NCI-H187 treated with DMSO at 0.1 percent for 48 hours (cell line): ENCODE measurements around the gene KCNQ1.
"Not testable (repeated sequence)": the region's sequence is repeated elsewhere in the genome, so short reads cannot be mapped to it uniquely, and the experiment has no call there.

ENCODE experiments used
- DNase-seq: peaks from one replicate; lab custom pipeline; 2025; lab: John Stamatoyannopoulos, UW

KCNQ1 gene

GRCh38 chr11:2474059-2474901 is 29.5 kb downstream of the KCNQ1 start:
- no peak for DNase-seq

GRCh38 chr11:2475136-2475918 is 30.5 kb downstream of the KCNQ1 start:
- DNase-seq, result no peak

- no peak for DNase-seq
Measured at GRCh38 chr11:2477254-2477653, 32.4 kb downstream of the KCNQ1 start.

- DNase-seq, result no peak
Measured at GRCh38 chr11:2477936-2478335, 33.1 kb downstream of the KCNQ1 start.

GRCh38 chr11:2480067-2480873 is 35.5 kb downstream of the KCNQ1 start:
- not testable (repeated sequence) for DNase-seq

- no peak for DNase-seq
Measured at GRCh38 chr11:2480874-2481220, 36.0 kb downstream of the KCNQ1 start.

- DNase-seq, result no peak
Measured at GRCh38 chr11:2481253-2481652, 36.4 kb downstream of the KCNQ1 start.

- DNase-seq, result no peak
Measured at GRCh38 chr11:2482204-2482603, 37.4 kb downstream of the KCNQ1 start.

GRCh38 chr11:2482745-2483144 is 37.9 kb downstream of the KCNQ1 start:
- DNase-seq, result no peak

- no peak for DNase-seq
Measured at GRCh38 chr11:2483426-2483825, 38.6 kb downstream of the KCNQ1 start.

- DNase-seq, result no peak
Measured at GRCh38 chr11:2484576-2485125, 39.8 kb downstream of the KCNQ1 start.

- no peak for DNase-seq
Measured at GRCh38 chr11:2488004-2488403, 43.2 kb downstream of the KCNQ1 start.

- DNase-seq, result no peak
Measured at GRCh38 chr11:2489083-2489482, 44.3 kb downstream of the KCNQ1 start.

- not testable (repeated sequence) for DNase-seq
Measured at GRCh38 chr11:2497951-2498350, 53.1 kb downstream of the KCNQ1 start.

GRCh38 chr11:2498750-2499149 is 53.9 kb downstream of the KCNQ1 start:
- no peak for DNase-seq

- no peak for DNase-seq
Measured at GRCh38 chr11:2507212-2507901, 62.5 kb downstream of the KCNQ1 start.

GRCh38 chr11:2507945-2508749 is 63.3 kb downstream of the KCNQ1 start:
- no peak for DNase-seq

GRCh38 chr11:2508793-2509192 is 64.0 kb downstream of the KCNQ1 start:
- DNase-seq, result no peak

- no peak for DNase-seq
Measured at GRCh38 chr11:2509481-2510001, 64.7 kb downstream of the KCNQ1 start.

GRCh38 chr11:2510626-2511402 is 66.0 kb downstream of the KCNQ1 start:
- DNase-seq, result no peak
